Iris pigment epithelial cell (primary cell): Measurements from ENCODE around the gene KSR2.

Experiments
- DNase-seq: peaks from one replicate; pipeline ENCODE4 v3.0.0-alpha.2; 2011; ENCODE audit warnings: low read depth

KSR2 gene

DNA sequence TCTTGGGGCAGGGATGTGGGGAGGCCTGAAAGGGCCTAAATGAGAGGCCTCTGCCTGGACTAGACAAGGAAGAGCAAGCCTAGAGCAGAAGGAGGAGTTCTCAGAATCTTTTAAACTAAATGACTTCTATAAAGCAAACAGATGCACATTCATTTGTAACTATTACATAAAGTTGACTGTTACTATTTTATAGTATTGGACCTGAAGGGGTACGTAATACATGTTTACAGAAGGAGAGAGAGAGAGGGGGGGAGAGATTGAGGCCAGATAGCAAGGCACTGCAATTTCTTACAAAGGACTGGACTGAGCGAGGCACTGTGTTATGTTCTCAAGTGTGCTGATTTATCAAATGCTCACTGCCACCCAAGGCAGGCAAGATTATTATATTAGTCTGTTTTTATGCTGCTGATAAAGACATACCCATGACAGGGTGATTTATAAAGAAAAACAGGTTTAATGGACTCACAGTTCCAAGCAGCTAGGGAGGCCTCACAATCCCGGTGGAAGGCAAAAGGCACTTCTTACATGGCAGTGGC, 391.6 kb downstream of the KSR2 start:
- DNase-seq = no peak

- no peak for DNase-seq
These were observed 392.7 kb downstream of the KSR2 start for GRCh38 chr12:117576053-117576452.

DNA sequence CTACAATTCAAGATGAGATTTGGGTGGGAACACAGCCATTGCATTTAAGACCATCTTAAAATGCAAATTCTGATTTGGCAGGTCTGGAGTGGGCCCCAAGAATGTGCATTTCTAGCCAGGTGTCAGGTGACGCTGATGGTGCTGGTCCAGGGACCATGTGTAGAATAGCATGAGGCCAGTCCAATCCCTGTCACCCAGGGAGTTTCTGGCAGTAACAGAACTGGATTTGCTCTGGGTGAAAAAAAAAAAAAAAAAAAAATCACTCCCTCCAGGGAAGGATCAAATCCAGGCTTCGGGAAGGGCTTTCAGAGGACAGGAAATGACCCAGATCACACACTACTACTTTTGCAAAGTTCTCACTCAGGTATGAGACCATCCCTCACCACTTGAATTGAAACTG, 394.1 kb downstream of the KSR2 start:
- DNase-seq = no peak

- no peak for DNase-seq
These were observed 396.0 kb downstream of the KSR2 start for GRCh38 chr12:117572755-117573154.

GRCh38 chr12:117571321-117571720, 397.5 kb downstream of the KSR2 start:
- no peak for DNase-seq

- no peak for DNase-seq
These were observed 398.2 kb downstream of the KSR2 start for GRCh38 chr12:117570608-117571007.

DNA sequence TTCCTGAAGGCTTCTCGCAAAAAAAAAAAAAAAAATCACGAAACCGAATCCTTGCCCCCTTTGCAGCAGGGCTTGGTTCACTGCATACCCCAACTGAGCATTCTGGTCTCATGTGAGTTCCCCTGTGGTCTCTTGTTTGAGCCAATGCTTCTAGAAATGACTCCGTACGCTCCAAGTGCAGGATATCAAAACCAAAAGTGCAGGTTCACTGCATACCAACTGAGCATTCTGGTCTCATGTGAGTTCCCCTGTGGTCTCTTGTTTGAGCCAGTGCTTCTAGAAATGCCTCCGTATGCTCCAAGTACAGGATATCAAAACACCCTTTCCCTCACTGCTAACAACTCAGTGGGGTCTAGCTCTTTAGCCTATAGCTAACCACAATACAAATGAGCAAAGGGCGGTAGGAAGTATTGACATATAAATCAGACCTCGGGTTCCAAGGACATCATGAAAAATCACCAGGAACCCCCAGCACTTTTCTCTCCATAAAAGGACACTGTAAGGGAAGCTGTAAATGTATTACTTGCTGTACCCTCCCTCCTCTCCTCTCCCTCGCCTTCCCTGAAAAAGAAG, 401.1 kb downstream of the KSR2 start:
- no peak for DNase-seq

DNA sequence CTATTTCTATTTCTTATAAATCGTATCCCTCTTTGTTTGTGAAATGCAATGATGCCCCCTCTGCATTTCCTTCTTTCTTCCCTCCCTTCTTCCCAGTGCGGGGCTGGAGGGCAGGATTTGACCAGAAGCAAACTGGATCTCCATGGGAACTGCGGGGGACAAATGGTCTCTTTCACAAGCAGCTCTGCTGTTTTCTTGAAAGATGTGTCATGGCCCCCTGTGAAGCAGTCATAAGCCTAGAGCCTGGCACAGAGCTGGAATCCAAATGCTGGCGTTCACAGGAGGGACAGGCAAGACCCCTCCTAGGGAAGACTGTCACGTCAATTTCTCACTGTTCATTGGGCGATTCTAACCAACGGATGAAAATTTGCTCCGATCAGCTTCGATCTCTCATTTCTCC, 403.9 kb downstream of the KSR2 start:
- peak; percentile 3 for DNase-seq

GRCh38 chr12:117563706-117564105, 405.1 kb downstream of the KSR2 start:
- DNase-seq = no peak

- DNase-seq = no peak
These were observed 405.8 kb downstream of the KSR2 start for GRCh38 chr12:117563007-117563406.

- DNase-seq = no peak
These were observed 406.8 kb downstream of the KSR2 start for GRCh38 chr12:117561990-117562389.

GRCh38 chr12:117559978-117560377, 408.8 kb downstream of the KSR2 start:
- no peak for DNase-seq

GRCh38 chr12:117555889-117556288, 412.9 kb downstream of the KSR2 start:
- no peak for DNase-seq

DNA sequence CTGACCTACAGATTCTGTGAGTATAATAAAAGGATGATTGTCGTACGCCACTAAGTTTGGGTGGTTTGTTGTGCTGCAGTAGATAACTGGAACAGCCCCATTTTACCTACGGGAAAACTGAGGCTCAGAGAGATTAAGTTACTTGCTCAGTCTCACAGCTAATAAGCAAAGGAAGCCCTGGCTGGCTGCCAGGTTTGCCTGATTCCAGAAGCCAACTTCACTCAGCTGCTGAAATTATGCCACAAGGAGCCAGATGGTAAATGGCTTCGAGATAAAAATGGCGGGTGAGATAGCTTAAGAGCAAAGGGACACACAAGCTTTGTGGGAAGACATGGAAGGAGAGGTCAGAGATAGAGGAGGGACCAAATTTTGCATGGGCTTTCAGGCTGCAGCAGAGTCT, 415.8 kb downstream of the KSR2 start:
- no peak for DNase-seq

GRCh38 chr12:117551665-117552064, 417.1 kb downstream of the KSR2 start:
- DNase-seq = no peak

- no peak for DNase-seq
These were observed 421.6 kb downstream of the KSR2 start for GRCh38 chr12:117547209-117547608.

- no peak for DNase-seq
These were observed 423.6 kb downstream of the KSR2 start for GRCh38 chr12:117545216-117545615.

GRCh38 chr12:117540011-117540410, 428.8 kb downstream of the KSR2 start:
- DNase-seq = no peak

DNA sequence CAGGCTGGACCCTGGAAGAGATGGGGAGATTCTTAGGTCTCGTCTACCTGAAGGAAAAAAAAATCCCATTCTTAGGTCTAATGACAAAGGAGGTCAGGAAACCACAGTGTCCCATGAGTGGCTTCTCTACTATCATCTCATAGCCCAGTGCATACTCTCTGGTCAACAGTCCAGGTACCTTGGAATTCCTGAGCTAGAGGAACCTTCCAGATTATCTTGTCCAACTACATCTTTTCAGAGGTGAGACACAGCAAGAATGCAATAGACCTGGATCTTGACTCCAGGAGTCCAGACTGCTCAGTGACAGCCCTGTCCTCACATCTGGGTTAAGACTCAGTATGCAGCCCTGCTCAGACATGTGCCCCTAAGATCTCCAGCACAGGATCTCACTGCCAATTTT, 429.9 kb downstream of the KSR2 start:
- no peak for DNase-seq

DNA sequence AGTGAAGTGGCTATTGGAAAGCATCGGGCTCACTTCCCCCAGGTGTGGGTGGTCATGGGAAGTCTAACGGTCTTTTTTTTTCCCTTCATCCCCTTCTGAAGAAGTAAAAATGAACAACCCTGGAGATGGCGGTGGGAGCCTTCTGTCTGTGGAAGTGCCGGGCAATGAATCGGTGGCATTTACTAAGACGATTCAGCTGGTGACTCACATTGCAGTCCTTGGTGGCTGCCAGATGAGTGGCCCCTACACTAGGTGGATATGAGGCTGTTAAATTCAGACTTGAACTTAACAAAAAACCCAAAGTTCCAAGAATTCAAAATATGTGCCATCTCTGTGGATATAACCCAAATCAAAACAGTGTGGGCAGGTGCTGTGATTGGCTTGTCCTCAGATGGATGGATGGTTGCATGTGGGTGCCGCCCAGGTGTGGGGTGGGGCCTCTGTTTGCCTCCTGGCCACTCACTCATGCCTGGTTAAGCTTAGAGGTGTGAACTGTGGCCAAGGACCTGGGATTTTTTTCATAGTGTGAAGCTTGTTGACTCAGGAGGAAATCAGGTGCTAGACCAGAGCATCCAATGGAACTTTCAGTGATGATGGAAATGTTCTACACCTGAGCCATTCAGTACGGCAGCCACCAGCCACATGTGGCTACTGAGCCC, 430.6 kb downstream of the KSR2 start:
- no peak for DNase-seq

DNA sequence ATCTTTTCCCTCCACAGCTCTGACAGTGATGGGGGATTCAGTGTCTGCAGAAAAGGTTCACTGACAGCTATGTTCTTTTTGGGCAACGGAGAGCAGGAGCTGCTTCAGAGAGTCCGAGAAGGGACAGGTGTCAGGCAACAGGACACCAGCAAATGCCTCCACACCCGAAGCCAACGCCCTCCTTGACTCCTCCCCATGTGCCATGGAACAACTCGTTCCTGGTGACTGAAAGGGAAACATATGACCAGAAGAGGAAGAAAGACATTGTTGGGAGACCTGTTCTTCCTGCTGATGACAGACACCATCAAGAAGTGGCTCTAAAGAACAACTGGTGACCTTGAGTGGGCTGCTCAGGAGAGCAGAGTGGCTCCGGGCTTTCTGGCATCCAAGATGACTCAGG, 435.1 kb downstream of the KSR2 start:
- no peak for DNase-seq

GRCh38 chr12:117530796-117531195, 438.0 kb downstream of the KSR2 start:
- DNase-seq = no peak

DNA sequence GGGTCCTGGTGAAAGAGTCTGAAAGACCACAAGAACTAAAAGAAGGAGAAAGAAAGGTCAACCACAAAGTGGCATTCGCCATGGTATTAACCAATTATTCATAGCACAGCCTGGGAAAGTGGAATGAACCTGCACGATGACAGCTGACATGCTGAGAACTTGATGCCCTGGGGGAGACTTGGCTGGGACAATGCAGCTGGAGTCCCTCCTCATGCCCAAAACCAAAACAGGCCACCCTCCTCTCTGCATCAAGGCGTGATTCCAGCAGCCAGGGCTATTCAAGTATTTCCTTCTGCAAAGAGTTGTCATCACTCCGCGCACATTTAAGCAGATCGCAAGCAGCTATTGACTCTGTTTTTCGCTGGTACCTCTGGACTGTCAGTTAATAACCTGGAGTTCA, 440.3 kb downstream of the KSR2 start:
- DNase-seq = no peak

GRCh38 chr12:117527479-117527855, 441.3 kb downstream of the KSR2 start:
- no peak for DNase-seq
